HG03103 (cell line): Measurements from ENCODE around the gene SEMA6D.
"Not testable (repeated sequence)": the region's sequence is repeated elsewhere in the genome, so short reads cannot be mapped to it uniquely, and the experiment has no call there.

Source experiments
- ATAC-seq: cut with Tn5 transposase; IDR thresholded peaks from one replicate; pipeline ENCODE4 v1.9.1; 2021; ENCODE audit warnings: low read depth; ENCODE audit not compliant: unreplicated experiment

The SEMA6D gene

GRCh38 chr15:47715856-47716445 lies 1.4 kb upstream of the SEMA6D start:
- no peak for ATAC-seq

GRCh38 chr15:47716516-47716915 lies 789 bp upstream of the SEMA6D start:
- no peak for ATAC-seq

- ATAC-seq, result no peak
Observed at GRCh38 chr15:47718497-47719437, 1.5 kb downstream of the SEMA6D start.

DNA sequence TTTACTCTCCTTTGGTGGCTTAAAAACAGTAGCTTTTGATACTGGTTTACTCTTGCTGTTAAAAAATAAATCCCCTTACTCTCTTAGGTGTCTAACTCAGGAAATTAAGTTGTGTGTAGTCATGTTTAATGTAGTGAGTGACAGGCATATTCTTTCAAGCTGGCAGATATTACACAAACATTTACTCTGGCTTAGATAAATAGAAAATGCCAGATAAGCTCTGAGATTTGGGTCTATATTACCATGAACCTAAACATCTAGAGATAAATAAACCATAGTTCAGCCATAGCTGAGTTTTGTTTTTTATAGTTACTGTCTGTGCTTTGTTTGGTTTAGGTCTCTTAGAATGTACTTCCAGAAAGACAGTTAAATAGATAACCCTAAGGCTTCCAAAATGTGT lies 2.4 kb downstream of the SEMA6D start:
- ATAC-seq, result no peak

- ATAC-seq, result no peak
Observed at GRCh38 chr15:47720555-47720954, 3.2 kb downstream of the SEMA6D start.

GRCh38 chr15:47721676-47722075 lies 4.4 kb downstream of the SEMA6D start:
- no peak for ATAC-seq

DNA sequence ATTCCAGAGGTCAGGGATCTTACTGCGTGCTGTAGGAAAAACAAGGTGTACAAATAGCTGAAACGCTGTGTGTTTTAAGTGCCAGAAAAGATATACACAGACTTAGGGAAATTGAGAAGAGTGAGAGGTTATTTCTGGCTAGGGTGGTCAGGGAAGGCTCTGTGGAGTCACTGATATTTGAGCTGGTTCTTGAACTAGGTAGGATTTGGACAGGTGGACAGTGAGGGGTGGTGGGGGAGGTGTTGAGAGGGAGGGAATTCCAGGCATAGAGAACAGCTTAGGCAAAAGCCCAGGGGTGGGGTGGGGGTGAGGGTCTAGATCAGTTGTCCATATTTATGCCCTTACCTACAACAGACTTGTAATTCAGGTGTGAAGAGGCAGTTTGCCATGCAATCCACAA lies 7.0 kb downstream of the SEMA6D start:
- no peak for ATAC-seq

GRCh38 chr15:47725051-47725450 lies 7.7 kb downstream of the SEMA6D start:
- ATAC-seq, result no peak

DNA sequence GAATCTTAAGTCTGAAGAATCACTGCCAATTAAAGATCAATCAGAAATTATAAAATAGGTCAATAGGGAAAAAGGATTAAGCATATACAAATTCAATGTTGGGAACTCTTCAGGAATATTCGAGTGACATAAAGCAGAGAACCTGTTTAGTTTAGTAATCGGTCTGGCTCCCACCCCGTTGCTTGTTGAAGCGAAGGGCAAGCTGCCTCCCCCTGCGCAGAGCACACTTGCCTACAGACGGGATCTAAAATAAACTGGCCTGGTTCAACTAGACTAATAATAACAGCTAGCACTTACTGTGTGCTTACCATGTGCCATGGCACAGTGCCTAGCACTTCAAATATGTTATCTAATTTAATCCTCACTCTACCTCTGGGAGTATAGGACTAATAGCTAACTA lies 8.6 kb downstream of the SEMA6D start:
- no peak for ATAC-seq

DNA sequence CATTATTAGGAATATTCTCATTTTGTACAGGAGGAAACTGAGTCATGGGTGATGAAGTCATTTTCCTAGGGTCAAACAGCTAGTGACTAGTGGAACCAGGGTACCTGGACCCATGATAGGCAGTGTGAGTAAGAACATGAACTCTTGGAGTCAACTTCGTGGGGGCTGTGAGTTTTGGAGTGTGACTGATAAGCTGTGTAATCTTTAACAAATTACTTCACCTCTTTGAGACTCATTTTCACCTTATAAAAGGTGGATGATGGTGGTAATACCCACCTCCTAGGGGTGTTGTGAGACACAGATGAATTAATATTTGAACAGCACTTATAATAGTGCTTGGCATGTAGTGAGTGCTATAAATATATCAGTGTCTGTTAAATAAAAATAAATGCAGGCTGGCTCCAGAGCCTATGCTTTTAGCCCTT lies 9.1 kb downstream of the SEMA6D start:
- ATAC-seq, result no peak

DNA sequence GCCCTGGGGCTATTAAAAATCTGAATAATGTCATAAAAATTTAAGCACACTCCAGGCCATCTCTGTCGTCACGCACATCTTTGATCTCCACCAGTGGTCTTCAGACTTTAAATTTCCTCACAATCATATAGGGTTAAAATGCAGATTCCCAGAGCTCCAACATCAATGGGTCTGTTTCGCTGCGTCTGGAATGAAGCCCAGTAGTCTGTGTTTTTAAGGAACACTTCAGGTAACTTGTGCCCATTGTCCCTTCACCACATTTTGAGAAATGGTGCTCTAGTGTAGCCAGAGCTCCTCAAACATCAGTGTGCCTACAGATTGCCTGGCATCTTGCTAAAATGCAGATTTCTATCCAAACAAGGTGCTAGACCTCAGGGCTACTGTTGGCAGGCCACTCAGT lies 9.8 kb downstream of the SEMA6D start:
- no peak for ATAC-seq

DNA sequence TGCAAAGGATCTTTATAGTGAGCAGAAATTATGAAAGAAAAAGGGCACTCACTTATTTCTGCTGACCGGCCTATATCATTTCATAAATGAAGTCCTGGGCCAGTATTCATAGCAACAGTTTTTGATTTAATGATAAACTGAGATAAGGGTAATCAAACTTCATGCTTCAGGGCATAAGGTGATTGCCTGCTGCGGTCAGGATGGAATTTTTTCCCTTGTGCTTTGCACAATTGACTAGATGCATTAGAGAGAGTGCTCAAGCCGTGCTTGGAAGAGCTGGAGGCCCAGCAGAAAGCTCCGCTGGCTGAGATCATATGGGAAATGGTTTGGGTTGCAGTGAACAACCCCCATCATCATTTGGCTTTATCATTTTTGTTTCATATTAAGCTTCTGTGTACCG lies 10.4 kb downstream of the SEMA6D start:
- no peak for ATAC-seq

GRCh38 chr15:47728426-47728825 lies 11.1 kb downstream of the SEMA6D start:
- ATAC-seq, result no peak

GRCh38 chr15:47728886-47729285 lies 11.6 kb downstream of the SEMA6D start:
- ATAC-seq, result no peak

GRCh38 chr15:47731230-47731629 lies 13.9 kb downstream of the SEMA6D start:
- ATAC-seq, result no peak

DNA sequence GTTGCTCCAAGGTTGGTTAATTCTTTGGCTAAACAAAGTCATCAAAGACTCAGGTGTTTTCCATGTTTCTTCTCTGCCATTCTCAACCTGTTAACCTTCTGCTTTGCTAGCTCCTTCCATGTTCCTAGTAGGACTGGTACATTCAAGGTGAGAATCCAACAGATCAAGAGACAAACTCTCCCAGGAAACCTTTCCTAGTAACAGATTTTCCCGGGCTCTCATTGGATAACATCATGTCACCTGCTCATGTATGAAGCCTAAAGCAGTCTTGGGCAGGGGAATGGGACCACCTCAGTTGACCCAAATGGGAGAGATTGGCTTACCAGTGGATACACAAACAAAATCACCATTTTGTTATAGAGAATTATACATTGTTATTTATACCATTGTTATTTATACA lies 14.9 kb downstream of the SEMA6D start:
- no peak for ATAC-seq

DNA sequence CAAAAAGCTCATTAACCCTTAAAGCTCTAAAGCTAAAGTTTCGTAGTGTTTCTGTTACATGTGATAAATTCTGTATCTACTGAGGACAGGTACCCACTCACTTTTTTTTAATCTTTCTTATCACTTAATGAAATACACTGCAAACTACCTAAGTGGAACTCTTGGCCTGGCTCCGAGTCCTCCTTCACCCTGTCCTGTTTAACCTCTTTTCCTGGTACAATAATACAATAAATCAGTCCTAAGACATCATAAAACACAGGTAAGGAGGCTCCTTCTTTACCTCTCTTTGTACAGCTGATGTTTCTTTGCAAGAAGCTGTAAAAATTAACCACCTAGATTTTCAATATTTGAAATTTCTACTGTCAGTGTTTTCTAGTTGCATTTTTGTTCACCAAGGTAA lies 15.8 kb downstream of the SEMA6D start:
- no peak for ATAC-seq

- ATAC-seq, result no peak
Observed at GRCh38 chr15:47736143-47736786, 19.0 kb downstream of the SEMA6D start.

- ATAC-seq, result no peak
Observed at GRCh38 chr15:47737477-47737876, 20.2 kb downstream of the SEMA6D start.

- not testable (repeated sequence) for ATAC-seq
Observed at GRCh38 chr15:47738144-47738825, 21.0 kb downstream of the SEMA6D start.

GRCh38 chr15:47741082-47741481 lies 23.8 kb downstream of the SEMA6D start:
- no peak for ATAC-seq
